A549 (cell line): ENCODE results near the gene HGF. TPM values are rescaled to one million over a fixed set of nuclear protein-coding genes. Genes with fewer than 3 reads are reported as not detected.

Experiments
- ATAC-seq, 2 experiments: fragments of 200-7000 bp in 1 of 2; fragments of >200 bp in 1 of 2; cut with Nextera tagmentation in 1 of 2; cut with Tn5 transposase in 1 of 2; 3 replicates each; pipeline versions ENCODE4 v1.8.0 to v1.9.1; 2018 to 2020; ENCODE audit warnings: mild to moderate bottlenecking in 1 of 2, moderate library complexity in 1 of 2
- CTCF ChIA-PET: fragments of 300-600 bp; sonication (Branson Sonifier 250); formaldehyde crosslinking; extraction: SDS; loops from one replicate; lab custom pipeline; 2021; ENCODE audit warnings: antibody characterized with exemption, inconsistent platforms; lab: Yijun Ruan, JAX
- POLR2A ChIA-PET: fragments of 350-600 bp; formaldehyde crosslinking; extraction: SDS; loops from one replicate; lab custom pipeline; 2021; ENCODE audit warnings: antibody characterized with exemption, inconsistent platforms; lab: Yijun Ruan, JAX
- DNase-seq, 2 experiments: peaks; one replicate each; pipeline versions ENCODE4 v3.0.0 to v3.0.0-alpha.2; 2011 to 2016; ENCODE audit warnings: low read depth in 1 of 2, low spot score in 1 of 2
- FAIRE-seq: peaks from 2 replicates; lab custom pipeline; 2011; peaks lifted over from hg19 to GRCh38; lab: Jason Lieb, UNC
- H3K27ac ChIP-seq, 2 experiments: fragments of >200 bp; sonication (Bioruptor Twin); formaldehyde crosslinking; 3 replicates each; pipeline ENCODE4 v1.5.1; 2016 to 2017
- H3K4me1 ChIP-seq: fragments of >200 bp; sonication (Bioruptor Twin); formaldehyde crosslinking; 3 replicates; pipeline ENCODE4 v1.6.1; 2016
- H3K4me2 ChIP-seq: fragments of >200 bp; sonication (Bioruptor Twin); formaldehyde crosslinking; 3 replicates; pipeline ENCODE4 v1.6.1; 2016
- H3K4me3 ChIP-seq: fragments of >200 bp; sonication (Bioruptor Twin); formaldehyde crosslinking; 3 replicates; pipeline ENCODE4 v1.5.1; 2016
- H3K9me3 ChIP-seq: fragments of >200 bp; sonication (Bioruptor Twin); formaldehyde crosslinking; 3 replicates; pipeline ENCODE4 v1.6.1; 2016
- BCL3 ChIP-seq: fragments of >200 bp; sonication (Bioruptor Twin); formaldehyde crosslinking; IDR thresholded peaks from 3 replicates; pipeline ENCODE4 v1.6.1; 2016
- CEBPB ChIP-seq, 2 experiments: fragments of >200 bp in 1 of 2; sonication (Bioruptor Twin) in 1 of 2; formaldehyde crosslinking in 1 of 2; IDR thresholded peaks; 2 replicates each; pipeline ENCODE4 v1.6.1; 2012 to 2016
- CHD4 ChIP-seq: fragments of 200-600 bp; sonication (generic); IDR thresholded peaks from 2 replicates; pipeline ENCODE4 v1.6.1; 2016; ENCODE audit warnings: antibody characterized with exemption, mild to moderate bottlenecking, borderline replicate concordance
- E2F6 ChIP-seq: IDR thresholded peaks from 2 replicates; pipeline ENCODE4 v1.6.1; 2012; ENCODE audit warnings: low read depth, borderline replicate concordance
- EHMT2 ChIP-seq: fragments of 200-600 bp; sonication (generic); IDR thresholded peaks from 2 replicates; pipeline ENCODE4 v1.6.1; 2016; ENCODE audit warnings: antibody characterized with exemption, low read depth, mild to moderate bottlenecking, moderate library complexity
- FOSL2 ChIP-seq, 2 experiments: fragments of 450-650 bp in 1 of 2; fragments of >200 bp in 1 of 2; sonication (Bioruptor Twin) in 1 of 2; formaldehyde crosslinking; IDR thresholded peaks; 2 replicates each; pipeline versions ENCODE4 v1.5.0 to v1.6.1; 2016 to 2020; ENCODE audit warnings: mild to moderate bottlenecking in 1 of 2, moderate library complexity in 1 of 2
- GATA3 ChIP-seq: IDR thresholded peaks from 2 replicates; pipeline ENCODE4 v1.6.1; 2012; ENCODE audit warnings: borderline replicate concordance
- HMGXB4 ChIP-seq: fragments of 250-450 bp; sonication (Bioruptor Pico); IDR thresholded peaks from 2 replicates; pipeline ENCODE4 v1.5.0; 2021; ENCODE audit warnings: mild to moderate bottlenecking, moderate library complexity, borderline replicate concordance
- HOXB5 ChIP-seq: fragments of 250-450 bp; sonication (Bioruptor Pico); IDR thresholded peaks from 2 replicates; pipeline ENCODE4 v1.5.0; 2020; ENCODE audit warnings: mild to moderate bottlenecking, moderate library complexity
- JUNB ChIP-seq: fragments of >200 bp; sonication (Bioruptor Twin); formaldehyde crosslinking; IDR thresholded peaks from 2 replicates; pipeline ENCODE4 v1.6.1; 2016
- MAFK ChIP-seq: fragments of 450-650 bp; IDR thresholded peaks from 2 replicates; pipeline ENCODE4 v1.6.1; 2014; ENCODE audit not compliant: partially characterized antibody
- MAX ChIP-seq: IDR thresholded peaks from 2 replicates; pipeline ENCODE4 v1.6.1; 2012
- MYC ChIP-seq: IDR thresholded peaks from 2 replicates; pipeline ENCODE4 v1.6.1; 2012; ENCODE audit warnings: mild to moderate bottlenecking, inconsistent platforms, low read length, improper control_type of control experiment, borderline replicate concordance
- NPAS2 ChIP-seq: fragments of 250-450 bp; sonication (Bioruptor Pico); IDR thresholded peaks from 2 replicates; pipeline ENCODE4 v1.8.0; 2022; ENCODE audit warnings: mild to moderate bottlenecking, moderate library complexity, borderline replicate concordance
- NR3C1 ChIP-seq: fragments of >200 bp; sonication (Bioruptor Twin); formaldehyde crosslinking; IDR thresholded peaks from 3 replicates; pipeline ENCODE4 v1.6.1; 2017
- PBX3 ChIP-seq: IDR thresholded peaks from 2 replicates; pipeline ENCODE4 v1.6.1; 2012
- POLR2A ChIP-seq: IDR thresholded peaks from 2 replicates; pipeline ENCODE4 v1.6.1; 2012; ENCODE audit warnings: mild to moderate bottlenecking, low read length
- POLR2AphosphoS2 ChIP-seq: conservative IDR thresholded peaks from 2 replicates; pipeline ENCODE4 v1.6.1; 2012; ENCODE audit warnings: low read length, improper control_type of control experiment, inconsistent platforms
- RAD21 ChIP-seq, 2 experiments: fragments of >200 bp in 1 of 2; sonication (Bioruptor Twin) in 1 of 2; formaldehyde crosslinking in 1 of 2; IDR thresholded peaks in 1 of 2; conservative IDR thresholded peaks in 1 of 2; 2 replicates in 1 of 2; 3 replicates in 1 of 2; pipeline ENCODE4 v1.6.1; 2012 to 2018; ENCODE audit warnings: inconsistent platforms in 1 of 2
- RFX5 ChIP-seq: fragments of 450-650 bp; IDR thresholded peaks from 2 replicates; pipeline ENCODE4 v1.7.1; 2014; ENCODE audit warnings: antibody characterized with exemption, mild to moderate bottlenecking, moderate library complexity
- SMC3 ChIP-seq: fragments of >200 bp; sonication (Bioruptor Twin); formaldehyde crosslinking; IDR thresholded peaks from 3 replicates; pipeline ENCODE4 v1.6.1; 2018; ENCODE audit warnings: inconsistent platforms
- ZC3H11A ChIP-seq: fragments of 450-650 bp; IDR thresholded peaks from 2 replicates; pipeline ENCODE4 v1.6.1; 2014; ENCODE audit warnings: antibody characterized with exemption, mild to moderate bottlenecking
- WGBS: methylation state at CpG from one replicate; pipeline ENCODE4 v1.1.6; 2017; ENCODE audit errors: missing lambda C conversion rate; 5-methylcytosine and 5-hydroxymethylcytosine counted together
- polyA plus RNA-seq, 4 experiments: library from polyadenylated mRNA; depleted of rRNA in 3 of 4; stranded (reverse); fragments of >200 nt; fragmentation: RNase III in 1 of 4; extraction: RNeasy Plus Mini Kit Qiagen cat#74134 plus additional on column Dnase treatment in 1 of 4; gene quantifications; 2 replicates in 3 of 4; 3 replicates in 1 of 4; pipeline ENCODE4 v1.2.3, GENCODE V29; 2011 to 2017

HGF gene
- polyA plus RNA-seq, 2 of the 4 experiments (the other 2 are of a cell fraction): 0.06 to 0.31 TPM

- TF ChIP-seq SMC3 (peak; percentile 16; the same call in 1 of the 3 replicates), FOSL2 (IDR thresholded peaks at IDR 0.05) (peak; percentile 48; the same call in 1 of the 2 replicates), FOSL2 (CRISPR knock-in tag; IDR thresholded peaks at IDR 0.05) (peak; percentile 73), GATA3 (peak; percentile 90), ZC3H11A (no peak), EHMT2 (no peak), HOXB5 (CRISPR knock-in tag) (peak; percentile 66; the same call in 1 of the 2 replicates), NR3C1 (no peak), POLR2AphosphoS2 (no peak), RAD21 (conservative IDR thresholded peaks at IDR 0.05 in 1 of 2, IDR thresholded peaks at IDR 0.05 in 1 of 2) (peak in 1 of 2 experiments; percentile 28; a peak in 1 of 5 replicates)
These were observed 16.5 kb downstream of the HGF start (continued) for GRCh38 chr7:81753392-81753791.

GRCh38 chr7:81752318-81752714 lies 17.5 kb downstream of the HGF start:
- 66% methylated on average over 3 of the region's 3 CpGs for WGBS
- CTCF ChIA-PET: no interaction called here
- Histone ChIP-seq H3K4me2 (peak overlapping the region; percentile 37; the same call in 2 of the 3 replicates), H3K9me3 (no peaks in the 10 kb centered on the region), H3K4me3 (no peak overlapping the region), H3K27ac (peak overlapping the region in 1 of 2 experiments; percentile 49; a peak in 2 of 6 replicates), H3K4me1 (peaks cover 24% of the 10 kb centered on the region; the same call in 2 of the 3 replicates)
- no peak for DNase-seq
- ATAC-seq: no peak
- no peak for FAIRE-seq
- POLR2A ChIA-PET: no interaction called here
- TF ChIP-seq MAFK (peak; percentile 88), POLR2A (no peak), CEBPB (IDR thresholded peaks at IDR 0.05) (no peak; a peak in 1 of 4 replicates)

GRCh38 chr7:81751619-81752317 lies 18.1 kb downstream of the HGF start:
- FAIRE-seq: no peak
- POLR2A ChIA-PET: no interaction called here
- no peak overlapping the region for H3K4me2 ChIP-seq

More at GRCh38 chr7:81751619-81752317, 18.1 kb downstream of the HGF start:
- DNase-seq (no peak), ATAC-seq (no peak)
- Histone ChIP-seq H3K27ac (0 out of 6 replicates have a peak overlapping the region, but pooled peaks of 1 of the 2 experiments have one; percentile 17), H3K4me1 (peaks cover 24% of the 10 kb centered on the region; the same call in 2 of the 3 replicates), H3K4me3 (no peak overlapping the region), H3K9me3 (no peaks in the 10 kb centered on the region)
- WGBS: 76% methylated on average over 9 of the region's 9 CpGs
- CTCF ChIA-PET: no interaction called here
- TF ChIP-seq NPAS2 (CRISPR knock-in tag) (no peak), RFX5 (no peak), MYC (no peak), BCL3 (no peak), HMGXB4 (CRISPR knock-in tag) (no peak), E2F6 (no peak), MAX (no peak), PBX3 (no peak), CHD4 (no peak), JUNB (no peak)
